Stimulated activated CD4-positive, alpha-beta T cell treated with anti-CD3 and anti-CD28 coated beads, Interleukin-15, amount 100 ng/mL, for 1 hour (primary cell): ENCODE measurements around the gene SRPK2.
A peak's percentile ranks its signal among the peaks of the same experiment; 100 is the strongest.
"Not testable (repeated sequence)": the region's sequence is repeated elsewhere in the genome, so short reads cannot be mapped to it uniquely, and the experiment has no call there.

Source experiments
- DNase-seq, 2 donors: peaks; one replicate each; pipeline ENCODE4 v3.0.0-alpha.2; 2020; ENCODE audit warnings: low read depth in 1 of 2, low spot score in 1 of 2

The SRPK2 gene

GRCh38 chr7:105388356-105389087 lies at the start of gene SRPK2:
SRPK2 (minus strand) TSS chr7:105388921.
- DNase-seq, result peak; percentile 54 to 70

- DNase-seq, result no peak
These were observed 49.5 kb upstream of the SRPK2 start for GRCh38 chr7:105438254-105438653.

- not testable (repeated sequence) for DNase-seq
These were observed 48.6 kb upstream of the SRPK2 start for GRCh38 chr7:105437356-105437755.

GRCh38 chr7:105429746-105430612 lies 41.3 kb upstream of the SRPK2 start:
- peak in 1 of 2 donors; percentile 4 for DNase-seq

GRCh38 chr7:105426606-105427146 lies 38.0 kb upstream of the SRPK2 start:
- DNase-seq, result no peak

GRCh38 chr7:105423987-105424386 lies 35.3 kb upstream of the SRPK2 start:
- no peak for DNase-seq

GRCh38 chr7:105413887-105414437 lies 25.2 kb upstream of the SRPK2 start:
- DNase-seq, result no peak

GRCh38 chr7:105410774-105411173 lies 22.1 kb upstream of the SRPK2 start:
- DNase-seq, result not testable (repeated sequence)

- DNase-seq, result not testable (repeated sequence)
These were observed 21.1 kb upstream of the SRPK2 start for GRCh38 chr7:105409775-105410174.

- no peak for DNase-seq
These were observed 20.2 kb upstream of the SRPK2 start for GRCh38 chr7:105408791-105409410.

GRCh38 chr7:105403128-105403527 lies 14.4 kb upstream of the SRPK2 start:
- DNase-seq, result no peak

- DNase-seq, result no peak
These were observed 13.7 kb upstream of the SRPK2 start for GRCh38 chr7:105402221-105403095.

GRCh38 chr7:105399043-105399725 lies 10.5 kb upstream of the SRPK2 start:
- DNase-seq, result no peak

- no peak for DNase-seq
These were observed 7.8 kb upstream of the SRPK2 start for GRCh38 chr7:105396566-105396965.

GRCh38 chr7:105391429-105391828 lies 2.7 kb upstream of the SRPK2 start:
- no peak for DNase-seq

- DNase-seq, result no peak
These were observed 1.2 kb upstream of the SRPK2 start for GRCh38 chr7:105389889-105390288.

- DNase-seq, result peak; percentile 4 to 7
These were observed 448 bp upstream of the SRPK2 start for GRCh38 chr7:105389088-105389650.

GRCh38 chr7:105387508-105388355 lies 989 bp downstream of the SRPK2 start:
- DNase-seq, result peak; percentile 7 to 19
